GM12878 (cell line): ENCODE measurements around the gene CLSTN2. TPM values are rescaled to one million over a fixed set of nuclear protein-coding genes. Genes with fewer than 3 reads are reported as not detected.

ENCODE experiments used
- ATAC-seq: fragments of 200-7000 bp; cut with Tn5 transposase; 3 replicates; pipeline ENCODE4 v1.9.1; 2020; ENCODE audit warnings: mild to moderate bottlenecking, moderate library complexity
- BruUV-seq: library from RNA; stranded (reverse); fragments of 400-500 nt; replicated peaks from 2 replicates; lab custom pipeline; 2021; lab: Mats Ljungman, UMichigan
- CTCF ChIA-PET: fragments of 300-600 bp; sonication (Branson Sonifier 250); formaldehyde crosslinking; extraction: SDS; loops from one replicate; lab custom pipeline; 2021; ENCODE audit warnings: inconsistent platforms; lab: Yijun Ruan, JAX
- POLR2A ChIA-PET: fragments of 350-600 bp; formaldehyde crosslinking; extraction: SDS; loops from one replicate; lab custom pipeline; 2021; ENCODE audit warnings: inconsistent platforms; lab: Charles Lee
- RAD21 ChIA-PET: fragments of 300-600 bp; sonication (Branson Sonifier 250); formaldehyde crosslinking; loops from one replicate; lab custom pipeline; 2023; ENCODE audit warnings: antibody characterized with exemption; ENCODE audit not compliant: unreplicated experiment; lab: Charles Lee
- SMC1A ChIA-PET: fragments of 300-600 bp; sonication (Branson Sonifier 250); formaldehyde crosslinking; loops from one replicate; lab custom pipeline; 2023; ENCODE audit not compliant: unreplicated experiment, uncharacterized antibody; lab: Charles Lee
- DNase-seq: peaks from one replicate; pipeline ENCODE4 v3.0.0-alpha.2; 2011; ENCODE audit warnings: low read depth, low spot score
- FAIRE-seq: peaks from 3 replicates; lab custom pipeline; 2011; peaks lifted over from hg19 to GRCh38; lab: Jason Lieb, UNC
- H2AFZ ChIP-seq: 2 replicates; pipeline ENCODE4 v1.6.0; 2011; ENCODE audit warnings: low read depth, low read length, control low read depth; ENCODE audit not compliant: control insufficient read depth
- H3K27ac ChIP-seq: 2 replicates; pipeline ENCODE4 v1.5.1; 2011; ENCODE audit warnings: control low read depth; ENCODE audit not compliant: control insufficient read depth, insufficient read depth
- H3K27me3 ChIP-seq, 2 experiments: replicated peaks in 1 of 2; 2 replicates each; pipeline versions ENCODE4 v1.6.0 to v1.6.1; 2011; ENCODE audit warnings: low read length in 1 of 2; ENCODE audit not compliant: control insufficient read depth in 2 of 2, insufficient read depth in 2 of 2
- H3K36me3 ChIP-seq, 2 experiments: 2 replicates each; pipeline ENCODE4 v1.5.1; 2011; ENCODE audit warnings: low read length in 1 of 2; ENCODE audit not compliant: control insufficient read depth in 2 of 2, insufficient read depth in 2 of 2
- H3K4me1 ChIP-seq: 2 replicates; pipeline ENCODE4 v1.6.1; 2011; ENCODE audit warnings: mild to moderate bottlenecking, low read length, moderate library complexity, mixed read lengths; ENCODE audit not compliant: control insufficient read depth, insufficient read depth
- H3K4me2 ChIP-seq: 2 replicates; pipeline ENCODE4 v1.6.0; 2011; ENCODE audit warnings: control low read depth; ENCODE audit not compliant: control insufficient read depth, insufficient read depth
- H3K4me3 ChIP-seq: fragments of 200-600 bp; sonication (generic); 2 replicates; pipeline ENCODE4 v1.5.1; 2016
- H3K79me2 ChIP-seq: 2 replicates; pipeline ENCODE4 v1.6.0; 2011; ENCODE audit warnings: low read length; ENCODE audit not compliant: control insufficient read depth, insufficient read depth
- H3K9ac ChIP-seq: 2 replicates; pipeline ENCODE4 v1.8.0; 2011; ENCODE audit warnings: low read length, control low read depth, mixed read lengths; ENCODE audit not compliant: control insufficient read depth, insufficient read depth
- H3K9me3 ChIP-seq: replicated peaks from 3 replicates; pipeline ENCODE4 v1.5.1; 2011; ENCODE audit warnings: mild to moderate bottlenecking, low read length; ENCODE audit not compliant: control insufficient read depth, insufficient read depth
- H4K20me1 ChIP-seq: 2 replicates; pipeline ENCODE4 v1.6.0; 2011; ENCODE audit not compliant: control insufficient read depth, insufficient read depth
- HDAC6 ChIP-seq: fragments of 200-600 bp; sonication (generic); IDR thresholded peaks from one replicate; pipeline ENCODE4 v1.8.0; 2017; ENCODE audit warnings: antibody characterized with exemption; ENCODE audit not compliant: unreplicated experiment
- MEF2A ChIP-seq: IDR thresholded peaks from 2 replicates; pipeline ENCODE4 v1.6.1; 2011; ENCODE audit warnings: low read depth, mild to moderate bottlenecking, low read length, moderate library complexity; ENCODE audit not compliant: insufficient read depth
- MEF2B ChIP-seq: fragments of 450-650 bp; IDR thresholded peaks from 2 replicates; pipeline ENCODE4 v1.6.1; 2018; ENCODE audit warnings: mild to moderate bottlenecking, moderate library complexity; ENCODE audit not compliant: partially characterized antibody, poor library complexity, severe bottlenecking
- PAX8 ChIP-seq: fragments of 450-650 bp; IDR thresholded peaks from 2 replicates; pipeline ENCODE4 v1.6.1; 2017; ENCODE audit warnings: mild to moderate bottlenecking, moderate library complexity
- POLR2AphosphoS5 ChIP-seq: IDR thresholded peaks from 2 replicates; pipeline ENCODE4 v1.6.1; 2011; ENCODE audit warnings: mild to moderate bottlenecking, low read length, inconsistent platforms
- TCF7 ChIP-seq: IDR thresholded peaks from 2 replicates; pipeline ENCODE4 v1.6.1; 2014; ENCODE audit warnings: antibody characterized with exemption, borderline replicate concordance
- ZNF622 ChIP-seq: fragments of 450-650 bp; IDR thresholded peaks from 2 replicates; pipeline ENCODE4 v1.6.1; 2017; ENCODE audit warnings: mild to moderate bottlenecking, inconsistent platforms
- WGBS: methylation state at CpG from one replicate; pipeline ENCODE4 v1.1.6; 2016; ENCODE audit warnings: low lambda C conversion rate; ENCODE audit not compliant: insufficient replicate concordance, insufficient coverage; ENCODE audit errors: missing lambda C conversion rate; 5-methylcytosine and 5-hydroxymethylcytosine counted together
- in situ Hi-C: fragments of 300-500 bp; cut with MboI; formaldehyde crosslinking; loops from 9 replicates; pipeline ENCODE4 v1.14.3; 2018; ENCODE audit warnings: mixed read lengths
- intact Hi-C: fragments of 100-400 bp; cut with micrococcal nuclease; formaldehyde crosslinking; loops from one replicate; pipeline ENCODE4 v1.14.2; 2022; ENCODE audit not compliant: unreplicated experiment
- polyA plus RNA-seq, 11 experiments: library from polyadenylated mRNA; depleted of rRNA in 4 of 11; unstranded in 6 of 11; stranded (reverse) in 5 of 11; fragments of >200 nt; fragmentation: Nextera tagmentation in 4 of 11; fragmentation: Illumina TruSeq in 1 of 11; extraction: Ambion mirVana in 4 of 11; extraction: Trizol in 1 of 11; gene quantifications; 1 replicate in 1 of 11; 2 replicates in 10 of 11; pipeline versions ENCODE4 v1.2.1 to v1.2.3, GENCODE V29; 2011 to 2016; ENCODE audit warnings: inconsistent platforms in 2 of 11, missing spikeins in 2 of 11, low read depth in 1 of 11
- total RNA-seq, 4 experiments: library from RNA; depleted of rRNA in 3 of 4; stranded (reverse); fragments of >200 nt in 3 of 4; fragmentation: Illumina TruSeq in 1 of 4; extraction: Trizol in 1 of 4; gene quantifications; 2 replicates each; pipeline versions ENCODE4 v1.2.1 to v1.2.3, GENCODE V29; 2013 to 2021
- TF ChIP-seq, protein P1 (sequence below): fragments of 450-650 bp; formaldehyde crosslinking; IDR thresholded peaks from 2 replicates; pipeline ENCODE4 v1.4.0; 2022; ENCODE audit warnings: mild to moderate bottlenecking, moderate library complexity
- TF ChIP-seq, protein P2 (sequence below), 3 experiments: IDR thresholded peaks in 2 of 3; conservative IDR thresholded peaks in 1 of 3; 2 replicates each; pipeline ENCODE4 v1.5.1; 2011; ENCODE audit warnings: low read depth in 3 of 3, low read length in 3 of 3, mild to moderate bottlenecking in 3 of 3, control low read depth in 2 of 3, moderate library complexity in 2 of 3, inconsistent platforms in 1 of 3, mixed read lengths in 1 of 3; ENCODE audit not compliant: control insufficient read depth in 2 of 3, insufficient read depth in 1 of 3; ENCODE audit errors: extremely low read depth in 1 of 3
- TF ChIP-seq, protein P3 (sequence below): fragments of 450-650 bp; IDR thresholded peaks from 2 replicates; pipeline ENCODE4 v1.6.1; 2017; ENCODE audit warnings: low read depth, mild to moderate bottlenecking, moderate library complexity

Gene CLSTN2
- total and polyA plus RNA-seq, 10 of the 15 experiments (the other 5 are each of a cell fraction or from before 2014, with no cell fraction given): under 0.01 to 0.10 (median under 0.01) TPM; not detected in 5

DNA sequence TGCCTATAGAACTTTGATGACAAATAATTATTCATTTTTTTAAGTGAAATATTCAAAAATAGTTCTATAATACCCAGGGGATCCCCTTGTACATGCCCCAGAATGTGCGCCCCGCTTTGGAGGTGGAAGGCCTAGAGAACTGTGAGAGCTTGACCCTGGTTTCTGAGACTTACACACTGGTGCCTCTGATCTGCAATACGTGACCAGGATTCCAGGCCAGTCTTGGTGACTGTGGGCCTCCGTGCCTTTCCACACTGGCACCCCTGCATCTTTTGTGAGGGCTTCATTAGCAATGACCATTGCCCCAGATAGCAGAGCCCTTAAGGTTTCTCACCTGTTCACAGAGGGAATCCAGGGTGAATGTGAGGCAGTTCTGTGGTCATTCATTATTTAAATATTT is 44.0 kb downstream of the CLSTN2 start:
- RAD21 ChIA-PET: no interaction called here
- ATAC-seq (no peak), DNase-seq (no peak)
- Histone ChIP-seq H3K4me2 (no peak overlapping the region), H3K4me1 (no peaks in the 10 kb centered on the region), H3K9ac (no peak overlapping the region), H3K27me3 (no peaks in the 10 kb centered on the region; a peak in 3 of 4 replicates), H3K36me3 (no peaks in the 10 kb centered on the region), H4K20me1 (no peaks in the 10 kb centered on the region), H3K4me3 (no peak overlapping the region), H3K79me2 (no peaks in the 10 kb centered on the region)
- no TSS peak for BruUV-seq
- POLR2A ChIA-PET: no interaction called here
- in situ Hi-C loops: no loop called here
- no peak for TF ChIP-seq MEF2A
- TF ChIP-seq, all 136 proteins: peak for 0
- no peak overlapping the region for H2AFZ ChIP-seq
- no peak for FAIRE-seq
- intact Hi-C loops: no loop called here
- ChIA-PET SMC1A (no interaction called here), CTCF (no interaction called here)
- H3K9me3 ChIP-seq: no peaks in the 10 kb centered on the region
- H3K27ac ChIP-seq: no peak overlapping the region
- WGBS: 5% methylated on average over 4 of the region's 4 CpGs

DNA sequence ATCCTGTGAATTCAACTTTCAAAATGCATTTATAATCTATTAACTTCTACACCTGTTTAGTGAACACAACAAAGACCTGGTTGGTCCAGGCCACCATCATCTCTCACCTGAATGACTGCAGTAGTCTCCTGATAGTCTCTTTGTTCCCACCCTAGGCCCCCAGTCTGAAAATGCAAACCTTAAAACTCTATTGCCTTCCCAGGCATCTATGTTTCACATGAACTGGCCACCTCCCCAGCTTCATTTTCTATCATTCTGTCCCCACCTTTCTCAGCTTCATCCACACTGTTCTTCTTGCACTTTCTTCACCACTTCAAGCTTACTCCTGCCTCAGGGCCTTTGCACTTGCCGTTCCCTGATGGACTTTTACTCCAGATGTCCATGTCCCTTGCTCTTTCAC is 45.0 kb downstream of the CLSTN2 start:
- ChIA-PET POLR2A (interaction anchor here (0.6 kb wide), 1 partner anchor 44 kb away, joined by 5 read pairs; no protein-coding TSS in a partner anchor), CTCF (no interaction called here)
- H3K4me1 ChIP-seq: no peaks in the 10 kb centered on the region
- TF ChIP-seq MEF2B (no peak), POLR2AphosphoS5 (no peak), TCF7 (no peak), PAX8 (no peak), HDAC6 (no peak), ZNF622 (no peak)
- TF ChIP-seq, protein P1, sequence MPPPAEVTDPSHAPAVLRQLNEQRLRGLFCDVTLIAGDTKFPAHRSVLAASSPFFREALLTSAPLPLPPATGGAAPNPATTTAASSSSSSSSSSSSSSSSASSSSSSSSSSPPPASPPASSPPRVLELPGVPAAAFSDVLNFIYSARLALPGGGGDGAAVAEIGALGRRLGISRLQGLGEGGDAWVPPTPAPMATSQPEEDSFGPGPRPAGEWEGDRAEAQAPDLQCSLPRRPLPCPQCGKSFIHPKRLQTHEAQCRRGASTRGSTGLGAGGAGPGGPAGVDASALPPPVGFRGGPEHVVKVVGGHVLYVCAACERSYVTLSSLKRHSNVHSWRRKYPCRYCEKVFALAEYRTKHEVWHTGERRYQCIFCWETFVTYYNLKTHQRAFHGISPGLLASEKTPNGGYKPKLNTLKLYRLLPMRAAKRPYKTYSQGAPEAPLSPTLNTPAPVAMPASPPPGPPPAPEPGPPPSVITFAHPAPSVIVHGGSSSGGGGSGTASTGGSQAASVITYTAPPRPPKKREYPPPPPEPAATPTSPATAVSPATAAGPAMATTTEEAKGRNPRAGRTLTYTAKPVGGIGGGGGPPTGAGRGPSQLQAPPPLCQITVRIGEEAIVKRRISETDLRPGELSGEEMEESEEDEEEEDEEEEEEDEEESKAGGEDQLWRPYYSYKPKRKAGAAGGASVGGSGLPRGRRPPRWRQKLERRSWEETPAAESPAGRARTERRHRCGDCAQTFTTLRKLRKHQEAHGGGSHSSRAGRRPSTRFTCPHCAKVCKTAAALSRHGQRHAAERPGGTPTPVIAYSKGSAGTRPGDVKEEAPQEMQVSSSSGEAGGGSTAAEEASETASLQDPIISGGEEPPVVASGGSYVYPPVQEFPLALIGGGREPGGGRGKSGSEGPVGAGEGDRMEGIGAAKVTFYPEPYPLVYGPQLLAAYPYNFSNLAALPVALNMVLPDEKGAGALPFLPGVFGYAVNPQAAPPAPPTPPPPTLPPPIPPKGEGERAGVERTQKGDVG (CRISPR knock-in tag): no peak
- TF ChIP-seq, protein P2, sequence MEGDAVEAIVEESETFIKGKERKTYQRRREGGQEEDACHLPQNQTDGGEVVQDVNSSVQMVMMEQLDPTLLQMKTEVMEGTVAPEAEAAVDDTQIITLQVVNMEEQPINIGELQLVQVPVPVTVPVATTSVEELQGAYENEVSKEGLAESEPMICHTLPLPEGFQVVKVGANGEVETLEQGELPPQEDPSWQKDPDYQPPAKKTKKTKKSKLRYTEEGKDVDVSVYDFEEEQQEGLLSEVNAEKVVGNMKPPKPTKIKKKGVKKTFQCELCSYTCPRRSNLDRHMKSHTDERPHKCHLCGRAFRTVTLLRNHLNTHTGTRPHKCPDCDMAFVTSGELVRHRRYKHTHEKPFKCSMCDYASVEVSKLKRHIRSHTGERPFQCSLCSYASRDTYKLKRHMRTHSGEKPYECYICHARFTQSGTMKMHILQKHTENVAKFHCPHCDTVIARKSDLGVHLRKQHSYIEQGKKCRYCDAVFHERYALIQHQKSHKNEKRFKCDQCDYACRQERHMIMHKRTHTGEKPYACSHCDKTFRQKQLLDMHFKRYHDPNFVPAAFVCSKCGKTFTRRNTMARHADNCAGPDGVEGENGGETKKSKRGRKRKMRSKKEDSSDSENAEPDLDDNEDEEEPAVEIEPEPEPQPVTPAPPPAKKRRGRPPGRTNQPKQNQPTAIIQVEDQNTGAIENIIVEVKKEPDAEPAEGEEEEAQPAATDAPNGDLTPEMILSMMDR (IDR thresholded peaks at IDR 0.05 in 2 of 3, conservative IDR thresholded peaks at IDR 0.05 in 1 of 3; ENCODE audit: control insufficient read depth in 2 of 3, extremely low read depth in 1 of 3, insufficient read depth in 1 of 3, low read depth in 3 of 3, low read length in 3 of 3): no peak
- TF ChIP-seq, protein P3, sequence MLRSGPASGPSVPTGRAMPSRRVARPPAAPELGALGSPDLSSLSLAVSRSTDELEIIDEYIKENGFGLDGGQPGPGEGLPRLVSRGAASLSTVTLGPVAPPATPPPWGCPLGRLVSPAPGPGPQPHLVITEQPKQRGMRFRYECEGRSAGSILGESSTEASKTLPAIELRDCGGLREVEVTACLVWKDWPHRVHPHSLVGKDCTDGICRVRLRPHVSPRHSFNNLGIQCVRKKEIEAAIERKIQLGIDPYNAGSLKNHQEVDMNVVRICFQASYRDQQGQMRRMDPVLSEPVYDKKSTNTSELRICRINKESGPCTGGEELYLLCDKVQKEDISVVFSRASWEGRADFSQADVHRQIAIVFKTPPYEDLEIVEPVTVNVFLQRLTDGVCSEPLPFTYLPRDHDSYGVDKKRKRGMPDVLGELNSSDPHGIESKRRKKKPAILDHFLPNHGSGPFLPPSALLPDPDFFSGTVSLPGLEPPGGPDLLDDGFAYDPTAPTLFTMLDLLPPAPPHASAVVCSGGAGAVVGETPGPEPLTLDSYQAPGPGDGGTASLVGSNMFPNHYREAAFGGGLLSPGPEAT: no peak

More for the DNA sequence above, 45.0 kb downstream of the CLSTN2 start:
- RAD21 ChIA-PET: no interaction called here
- ATAC-seq (no peak), DNase-seq (no peak), FAIRE-seq (no peak)
- Histone ChIP-seq H3K79me2 (no peaks in the 10 kb centered on the region), H2AFZ (no peak overlapping the region), H3K9me3 (no peaks in the 10 kb centered on the region), H3K27me3 (no peaks in the 10 kb centered on the region; a peak in 3 of 4 replicates), H3K27ac (no peak overlapping the region), H3K36me3 (no peaks in the 10 kb centered on the region), H3K4me3 (no peak overlapping the region), H3K4me2 (no peak overlapping the region), H4K20me1 (no peaks in the 10 kb centered on the region), H3K9ac (no peak overlapping the region)
- SMC1A ChIA-PET: no interaction called here
- in situ Hi-C loops (no loop called here), intact Hi-C loops (no loop called here)
- WGBS: 0% methylated on average over 1 of the region's 1 CpG
- no TSS peak for BruUV-seq
